Small intestine (tissue), 7 donors: ENCODE data around the gene PRKCQ. TPM values are rescaled to one million over a fixed set of nuclear protein-coding genes. Genes with fewer than 3 reads are reported as not detected.

Source experiments
- DNase-seq, 2 donors: peaks; one replicate each; pipeline versions ENCODE4 v3.0.0 to v3.0.0-alpha.2; 2013
- FAIRE-seq: peaks from 2 replicates; lab custom pipeline; 2012; peaks lifted over from hg19 to GRCh38; lab: Jason Lieb, UNC
- H3K27ac ChIP-seq, 3 donors: one replicate each; pipeline ENCODE4 v1.5.1; 2013; ENCODE audit warnings: low read length in 2 of 3, mild to moderate bottlenecking in 2 of 3, control low read depth in 1 of 3, inconsistent platforms in 1 of 3, low read depth in 1 of 3, moderate library complexity in 1 of 3
- H3K27me3 ChIP-seq, 3 donors: one replicate each; pipeline ENCODE4 v1.6.1; 2013; ENCODE audit warnings: low read length in 3 of 3, inconsistent platforms in 1 of 3; ENCODE audit not compliant: control insufficient read depth in 3 of 3, insufficient read depth in 3 of 3
- H3K36me3 ChIP-seq, 3 donors: one replicate each; pipeline ENCODE4 v1.6.1; 2013; ENCODE audit warnings: low read length in 3 of 3, inconsistent platforms in 1 of 3, low read depth in 1 of 3, mild to moderate bottlenecking in 1 of 3, moderate library complexity in 1 of 3; ENCODE audit not compliant: control insufficient read depth in 3 of 3, insufficient read depth in 2 of 3
- H3K4me1 ChIP-seq, 3 donors: one replicate each; pipeline ENCODE4 v1.6.1; 2013; ENCODE audit warnings: low read length in 2 of 3, inconsistent platforms in 1 of 3, low read depth in 1 of 3, mild to moderate bottlenecking in 1 of 3, moderate library complexity in 1 of 3; ENCODE audit not compliant: control insufficient read depth in 3 of 3, insufficient read depth in 2 of 3
- H3K4me3 ChIP-seq, 3 donors: one replicate each; pipeline ENCODE4 v1.5.1; 2013; ENCODE audit warnings: low read length in 3 of 3, control low read depth in 1 of 3, inconsistent platforms in 1 of 3, low read depth in 1 of 3, mild to moderate bottlenecking in 1 of 3, moderate library complexity in 1 of 3
- H3K9me3 ChIP-seq, 2 donors: one replicate each; pipeline ENCODE4 v1.6.1; 2013; ENCODE audit warnings: low read depth in 1 of 2, low read length in 1 of 2; ENCODE audit not compliant: control insufficient read depth in 2 of 2, insufficient read depth in 1 of 2
- WGBS, 3 donors: extraction: QIAGEN DNeasy Blood & Tissue Kit; methylation state at CpG; one replicate each; pipeline ENCODE4 v1.1.7; 2013; 5-methylcytosine and 5-hydroxymethylcytosine counted together
- polyA plus RNA-seq, 4 donors: library from polyadenylated mRNA; stranded (reverse) in 3 of 4; unstranded in 1 of 4; fragments of 200-250 nt in 3 of 4; fragments of 120-200 nt in 1 of 4; gene quantifications; one replicate each; pipeline versions ENCODE4 v1.2.1 to v1.2.3, GENCODE V29; 2013
- donor health status: healthy with polysubstance abuse.
- donor health status: control.
- donor health status: control.
- donor health status: Bipolar disorder and iron deficiency.
- donor health status: healthy.

The PRKCQ gene
- polyA plus RNA-seq, 4 donors = 0.91 to 3.4 (median 1.3) TPM

DNA sequence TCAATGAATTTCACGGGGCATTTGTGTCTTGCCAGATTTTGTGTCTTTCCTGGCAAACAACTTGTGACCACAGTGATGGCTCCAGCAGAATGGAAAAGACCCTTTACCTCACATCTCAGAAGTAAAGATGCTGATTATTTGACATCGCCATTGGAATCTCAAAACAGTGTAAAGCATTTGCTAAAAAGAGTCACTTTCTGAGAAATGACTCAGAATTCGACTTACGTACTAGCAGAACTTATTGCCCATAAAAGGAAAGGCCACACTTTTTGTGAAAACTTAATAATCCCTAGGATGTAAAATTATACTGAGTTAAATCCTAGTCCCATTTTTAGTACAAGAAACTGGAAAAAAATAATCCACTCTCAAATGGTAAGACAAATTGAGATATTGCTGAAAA lies 35.9 kb upstream of the PRKCQ start:
- DNase-seq (no peak), FAIRE-seq (no peak)
- Histone ChIP-seq H3K36me3 (no peaks in the 10 kb centered on the region), H3K9me3 (no peaks in the 10 kb centered on the region), H3K4me3 (no peak overlapping the region), H3K4me1 (no peaks in the 10 kb centered on the region), H3K27ac (no peak overlapping the region), H3K27me3 (no peaks in the 10 kb centered on the region)
- WGBS, 3 donors = 61 to 73% (median 67%) methylated on average over 4 of the region's 4 CpGs

DNA sequence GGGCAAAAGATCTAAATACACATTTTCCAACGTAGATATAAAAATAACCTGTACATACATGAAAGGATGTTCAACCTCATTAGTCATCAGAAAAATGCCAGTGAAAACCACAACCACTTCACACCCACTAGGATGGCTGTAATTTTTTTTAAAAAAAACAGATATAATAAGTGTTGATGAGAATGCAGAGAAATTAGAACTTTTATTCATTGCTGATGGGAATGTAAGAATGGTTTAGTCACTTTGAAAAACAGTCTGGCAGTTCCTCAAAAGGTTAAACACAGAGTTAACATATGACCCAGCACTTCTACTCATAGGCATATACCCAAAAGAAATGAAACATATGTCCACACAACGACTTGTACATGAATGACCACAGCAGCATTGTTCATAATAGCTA lies 32.3 kb upstream of the PRKCQ start:
- Histone ChIP-seq H3K36me3 (no peaks in the 10 kb centered on the region), H3K27ac (no peak overlapping the region), H3K27me3 (no peaks in the 10 kb centered on the region), H3K9me3 (peaks cover 0 to 3% of the 10 kb centered on the region in 2 donors), H3K4me3 (no peak overlapping the region), H3K4me1 (no peaks in the 10 kb centered on the region)
- FAIRE-seq (no peak), DNase-seq (peak in 1 of 2 donors; percentile 6)
- WGBS, 3 donors = 58 to 74% (median 67%) methylated on average over 2 of the region's 2 CpGs

DNA sequence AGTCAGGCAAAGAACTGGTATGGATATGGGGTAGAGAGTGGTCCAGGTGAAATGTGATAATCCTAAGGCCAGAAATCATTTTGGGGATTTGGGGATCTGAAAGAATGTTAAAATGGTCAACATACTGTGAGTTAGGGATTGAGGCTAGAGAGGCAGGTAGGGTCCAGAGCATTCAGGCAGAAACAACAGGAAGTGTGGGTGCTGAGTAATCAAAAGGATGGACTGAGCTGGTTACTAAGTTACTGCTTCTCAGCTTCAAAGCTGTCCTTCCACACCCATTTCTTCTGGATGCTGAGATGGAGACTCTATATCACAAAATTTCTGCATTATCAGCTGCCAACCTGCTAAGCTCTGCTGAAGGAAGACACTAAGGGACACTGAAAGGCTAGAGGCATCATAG lies 30.6 kb upstream of the PRKCQ start:
- H3K9me3 ChIP-seq = peaks cover 0 to 3% of the 10 kb centered on the region in 2 donors
- FAIRE-seq (no peak), DNase-seq (no peak)
- H3K4me3 ChIP-seq = no peak overlapping the region
- H3K36me3 ChIP-seq = no peaks in the 10 kb centered on the region
- no peak overlapping the region for H3K27ac ChIP-seq
- no peaks in the 10 kb centered on the region for H3K27me3 ChIP-seq
- H3K4me1 ChIP-seq = no peaks in the 10 kb centered on the region

DNA sequence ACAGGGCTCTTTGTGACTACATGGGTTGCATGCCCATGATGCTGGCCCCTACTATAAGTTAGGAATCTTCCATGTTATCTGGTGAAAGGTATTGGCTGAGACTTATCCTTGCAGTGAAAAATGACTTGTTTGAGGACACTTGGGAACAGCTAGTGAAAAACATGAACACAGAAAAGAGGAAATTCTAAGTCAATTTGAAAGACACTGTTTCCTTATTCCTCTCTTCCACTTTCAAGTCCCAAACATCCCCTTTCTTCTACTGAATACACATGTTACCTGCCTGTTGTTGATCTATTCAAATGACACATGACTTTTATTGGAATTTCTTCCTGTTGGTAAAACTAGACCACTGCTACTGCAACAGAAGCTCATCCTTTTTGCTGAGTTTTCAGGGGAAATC lies 29.5 kb upstream of the PRKCQ start:
- FAIRE-seq = no peak
- Histone ChIP-seq H3K36me3 (no peaks in the 10 kb centered on the region), H3K4me3 (no peak overlapping the region), H3K27me3 (no peaks in the 10 kb centered on the region), H3K27ac (no peak overlapping the region), H3K9me3 (peaks cover 0 to 3% of the 10 kb centered on the region in 2 donors), H3K4me1 (no peaks in the 10 kb centered on the region)
- DNase-seq = no peak

DNA sequence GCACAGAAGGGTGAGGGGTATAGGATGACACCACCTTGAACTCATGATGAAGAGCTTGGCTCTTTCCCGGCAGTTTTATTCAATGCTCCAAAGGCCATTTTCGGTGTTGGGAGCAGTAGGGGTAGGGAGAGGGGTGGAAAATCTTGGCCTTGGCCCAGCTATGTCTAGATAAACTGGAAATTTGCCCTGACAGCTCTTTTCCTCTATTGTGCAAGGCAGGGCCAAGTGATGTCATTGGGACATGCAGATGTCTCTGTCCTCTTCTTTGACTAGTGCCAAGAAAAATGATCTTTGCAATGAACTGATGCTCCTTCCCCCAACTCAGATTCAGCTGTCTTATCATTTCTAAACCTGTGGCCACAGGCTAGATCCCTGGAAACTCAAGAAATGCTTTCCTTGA lies 27.7 kb upstream of the PRKCQ start:
- H3K4me3 ChIP-seq = no peak overlapping the region
- WGBS, 3 donors = 63 to 72% (median 68%) methylated on average over 2 of the region's 2 CpGs
- DNase-seq (no peak), FAIRE-seq (no peak)
- no peaks in the 10 kb centered on the region for H3K27me3 ChIP-seq
- no peaks in the 10 kb centered on the region for H3K4me1 ChIP-seq
- peaks cover 0 to 3% of the 10 kb centered on the region in 2 donors for H3K9me3 ChIP-seq
- no peak overlapping the region for H3K27ac ChIP-seq
- H3K36me3 ChIP-seq = no peaks in the 10 kb centered on the region

DNA sequence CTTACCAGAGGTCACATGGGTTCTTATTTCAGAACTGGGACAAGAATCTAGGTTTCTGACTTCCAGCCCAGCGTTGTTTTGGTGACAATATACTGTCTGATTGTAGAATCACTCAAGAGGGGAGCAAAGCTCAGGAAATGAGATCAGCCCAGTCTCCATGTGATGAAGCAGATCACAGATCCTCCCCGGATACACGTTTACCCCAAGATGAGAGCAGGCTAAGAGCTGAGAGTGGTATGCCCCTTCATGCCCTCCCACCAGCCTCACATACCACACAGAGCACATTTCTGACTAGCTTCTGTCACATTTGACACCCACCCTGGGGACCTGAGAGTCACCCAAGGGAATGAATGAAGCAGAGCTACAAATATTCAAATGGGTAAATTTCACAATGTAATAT lies 27.1 kb upstream of the PRKCQ start:
- H3K4me3 ChIP-seq = no peak overlapping the region
- H3K4me1 ChIP-seq = no peaks in the 10 kb centered on the region
- peaks cover 0 to 3% of the 10 kb centered on the region in 2 donors for H3K9me3 ChIP-seq
- DNase-seq = no peak
- no peaks in the 10 kb centered on the region for H3K36me3 ChIP-seq
- no peaks in the 10 kb centered on the region for H3K27me3 ChIP-seq
- FAIRE-seq = no peak
- 67 to 84% (median 77%) methylated on average over 3 of the region's 3 CpGs for WGBS, 3 donors
- H3K27ac ChIP-seq = no peak overlapping the region

DNA sequence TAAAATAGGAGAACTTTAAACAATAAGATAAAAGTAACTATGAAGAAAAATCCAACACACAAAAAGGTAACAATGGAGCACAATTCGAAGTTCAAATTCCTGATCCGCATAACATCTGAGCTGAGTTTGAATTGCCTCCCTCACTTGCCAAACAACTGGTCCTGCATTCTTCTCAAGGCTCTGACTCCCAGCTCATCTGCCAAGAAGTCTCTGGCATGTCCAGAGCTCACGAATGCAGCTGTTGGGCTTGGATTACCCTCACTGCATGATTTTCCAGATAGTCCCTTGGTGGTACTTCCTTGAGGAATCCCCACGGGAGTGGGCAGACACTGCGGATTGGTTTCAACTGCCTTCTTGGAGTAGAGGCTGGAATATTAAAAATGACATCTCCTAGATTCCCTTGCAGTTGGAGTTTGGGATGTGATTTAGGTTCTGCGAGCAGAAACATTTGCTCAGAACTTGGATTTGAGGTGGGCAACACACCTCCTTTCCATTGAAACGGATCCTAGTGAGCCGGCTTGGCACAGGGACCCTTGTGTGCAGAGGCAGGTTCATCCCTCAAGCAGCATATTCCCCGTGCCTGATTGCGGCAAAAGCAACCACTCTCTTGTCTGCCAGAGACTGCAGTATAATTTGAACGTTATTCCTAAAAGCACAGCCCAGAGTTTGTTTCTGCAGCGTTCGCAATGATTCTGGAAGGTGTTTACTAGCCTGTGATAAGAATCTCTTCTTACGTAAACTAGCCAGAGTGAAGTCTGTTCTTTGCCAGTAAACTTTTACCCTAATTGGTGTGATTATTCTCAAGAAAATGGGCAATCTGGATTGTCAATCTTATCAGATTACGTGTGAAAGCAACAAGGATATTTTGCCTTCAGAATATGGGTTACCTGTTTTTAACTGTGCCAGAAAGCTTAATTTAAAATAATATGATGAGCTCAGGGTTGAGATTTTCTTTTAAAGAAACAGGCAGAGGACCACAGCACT lies 23.4 kb upstream of the PRKCQ start:
- Histone ChIP-seq H3K27ac (no peak overlapping the region), H3K27me3 (no peaks in the 10 kb centered on the region), H3K36me3 (no peaks in the 10 kb centered on the region), H3K9me3 (no peaks in the 10 kb centered on the region), H3K4me3 (no peak overlapping the region), H3K4me1 (no peaks in the 10 kb centered on the region)
- DNase-seq (no peak), FAIRE-seq (no peak)
- 65 to 78% (median 78%) methylated on average over 15 of the region's 15 CpGs for WGBS, 3 donors

DNA sequence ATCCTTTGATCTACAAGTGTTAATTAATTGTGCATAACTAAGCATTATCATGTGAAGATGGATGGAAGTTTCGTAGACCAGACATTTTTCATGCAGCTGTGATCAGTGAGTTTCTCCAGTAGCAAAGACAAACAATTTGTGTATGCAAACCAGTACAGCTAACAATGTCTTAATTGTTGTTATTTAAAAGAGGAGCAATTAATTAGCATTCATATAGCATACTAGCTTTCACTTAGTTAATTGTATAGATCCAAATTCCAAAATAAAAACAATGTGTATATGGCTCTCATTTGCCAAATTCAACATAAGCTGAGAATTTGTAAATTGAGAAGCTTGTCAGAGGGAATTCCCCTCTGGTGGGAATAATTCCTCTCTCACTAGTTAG lies 22.6 kb upstream of the PRKCQ start:
- H3K27ac ChIP-seq = no peak overlapping the region
- no peak overlapping the region for H3K4me3 ChIP-seq
- DNase-seq = no peak
- 70 to 92% (median 83%) methylated on average over 1 of the region's 1 CpG for WGBS, 3 donors
- no peaks in the 10 kb centered on the region for H3K36me3 ChIP-seq
- no peaks in the 10 kb centered on the region for H3K4me1 ChIP-seq
- FAIRE-seq = no peak
- H3K9me3 ChIP-seq = no peaks in the 10 kb centered on the region
- H3K27me3 ChIP-seq = no peaks in the 10 kb centered on the region
